Common myeloid progenitor, CD34-positive (primary cell): Measurements from ENCODE around the gene HNRNPD.
"Not testable (repeated sequence)": the region's sequence is repeated elsewhere in the genome, so short reads cannot be mapped to it uniquely, and the experiment has no call there.

ENCODE experiments used
- CTCF ChIA-PET: fragments of 350-600 bp; sonication (Branson Sonifier 250); formaldehyde crosslinking; loops from one replicate; lab custom pipeline; 2021; ENCODE audit warnings: antibody characterized with exemption; lab: Charles Lee
- POLR2A ChIA-PET: fragments of 350-600 bp; sonication (Branson Sonifier 250); formaldehyde crosslinking; loops from one replicate; lab custom pipeline; 2021; ENCODE audit warnings: antibody characterized with exemption; lab: Charles Lee
- DNase-seq, 3 donors: peaks; one replicate each; pipeline versions ENCODE4 v3.0.0 to v3.0.0-alpha.2; 2013
- H3K27ac ChIP-seq, 2 experiments: 1 replicate in 1 of 2; 2 replicates in 1 of 2; pipeline ENCODE4 v1.7.0; 2013; ENCODE audit warnings: inconsistent platforms in 2 of 2, low read length in 2 of 2, mild to moderate bottlenecking in 2 of 2, low read depth in 1 of 2, moderate library complexity in 1 of 2; ENCODE audit not compliant: severe bottlenecking in 2 of 2, insufficient read depth in 1 of 2, poor library complexity in 1 of 2
- H3K27me3 ChIP-seq, 5 experiments: replicated peaks in 2 of 5; 1 replicate in 3 of 5; 2 replicates in 2 of 5; pipeline versions ENCODE4 v1.6.1 to v1.7.0; 2013; ENCODE audit warnings: low read length in 4 of 5, mild to moderate bottlenecking in 2 of 5, moderate library complexity in 2 of 5, inconsistent platforms in 1 of 5; ENCODE audit not compliant: insufficient read depth in 5 of 5, control insufficient read depth in 4 of 5
- H3K36me3 ChIP-seq, 4 experiments: 1 replicate in 2 of 4; 2 replicates in 2 of 4; pipeline versions ENCODE4 v1.6.1 to v1.7.0; 2013; ENCODE audit warnings: low read length in 3 of 4, control low read depth in 1 of 4, mild to moderate bottlenecking in 1 of 4; ENCODE audit not compliant: control insufficient read depth in 4 of 4, insufficient read depth in 4 of 4
- H3K4me1 ChIP-seq, 4 experiments: 1 replicate in 3 of 4; 2 replicates in 1 of 4; pipeline versions ENCODE4 v1.6.1 to v1.7.1; 2013; ENCODE audit warnings: low read length in 3 of 4, mild to moderate bottlenecking in 3 of 4, control low read depth in 1 of 4, inconsistent platforms in 1 of 4, moderate library complexity in 1 of 4; ENCODE audit not compliant: control insufficient read depth in 4 of 4, insufficient read depth in 4 of 4; ENCODE audit errors: control extremely low read depth in 1 of 4
- H3K4me3 ChIP-seq, 7 experiments: 1 replicate in 4 of 7; 2 replicates in 3 of 7; pipeline versions ENCODE4 v1.5.1 to v1.7.0; 2013; ENCODE audit warnings: mild to moderate bottlenecking in 7 of 7, low read length in 6 of 7, moderate library complexity in 6 of 7, inconsistent platforms in 2 of 7, low read depth in 2 of 7, control low read depth in 1 of 7; ENCODE audit not compliant: insufficient read depth in 4 of 7, control insufficient read depth in 1 of 7; ENCODE audit errors: extremely low read depth in 1 of 7
- H3K9me3 ChIP-seq, 5 experiments: 1 replicate in 4 of 5; 2 replicates in 1 of 5; pipeline versions ENCODE4 v1.6.1 to v1.7.1; 2013; ENCODE audit warnings: low read length in 4 of 5, mild to moderate bottlenecking in 2 of 5, inconsistent platforms in 1 of 5, low read depth in 1 of 5, moderate library complexity in 1 of 5; ENCODE audit not compliant: control insufficient read depth in 4 of 5, insufficient read depth in 2 of 5; ENCODE audit errors: control extremely low read depth in 1 of 5
- WGBS: methylation state at CpG from one replicate; pipeline ENCODE4 v1.1.5; 2013; ENCODE audit not compliant: insufficient coverage; 5-methylcytosine and 5-hydroxymethylcytosine counted together

HNRNPD gene

GRCh38 chr4:82376109-82376508 is 2.3 kb upstream of the HNRNPD start:
- peaks cover 6 to 24% (median 15%) of the 10 kb centered on the region in 4 experiments for H3K4me1 ChIP-seq
- 92% methylated on average over 4 of the region's 4 CpGs for WGBS
- peaks cover 0 to 9% (median 5%) of the 10 kb centered on the region in 5 experiments for H3K9me3 ChIP-seq
- H3K4me3 ChIP-seq, result peak overlapping the region in 2 of 7 experiments; percentile 100
- DNase-seq, result no peak
- no peaks in the 10 kb centered on the region for H3K27me3 ChIP-seq
- H3K36me3 ChIP-seq, result peaks cover 0 to 16% (median 2%) of the 10 kb centered on the region in 4 experiments
- ChIA-PET POLR2A (no interaction called here), CTCF (interaction anchor here (2.2 to 2.4 kb wide), 2 partner anchors 10 to 53 kb away, joined by 6 read pairs; no protein-coding TSS in a partner anchor)
- H3K27ac ChIP-seq, result no peak overlapping the region

- no peak for DNase-seq
- peak overlapping the region; percentile 97 to 98 for H3K27ac ChIP-seq
- H3K9me3 ChIP-seq, result no peaks in the 10 kb centered on the region
- H3K27me3 ChIP-seq, result no peaks in the 10 kb centered on the region
- peaks cover 25 to 50% (median 34%) of the 10 kb centered on the region in 4 experiments for H3K4me1 ChIP-seq
- peaks cover 0 to 30% (median 8%) of the 10 kb centered on the region in 4 experiments for H3K36me3 ChIP-seq
- 0% methylated on average over 38 of the region's 50 CpGs for WGBS
- peak overlapping the region; percentile 89 to 100 (median 100) for H3K4me3 ChIP-seq
- POLR2A ChIA-PET, result interaction anchor here (1.2 to 1.9 kb wide), 3 partner anchors 13 to 57 kb away, joined by 3 to 20 read pairs (median 6); partner anchors contain the start of genes ENOPH1 and HNRNPDL
- CTCF ChIA-PET, result interaction anchor here (1.2 to 3.6 kb wide), 2 partner anchors 13 to 49 kb away, joined by 4 to 27 read pairs; no protein-coding TSS in a partner anchor
Observed at GRCh38 chr4:82373486-82373815, 340 bp downstream of the HNRNPD start.

GRCh38 chr4:82372517-82373485 is 990 bp downstream of the HNRNPD start:
- ChIA-PET CTCF (interaction anchor here (1.1 to 3.6 kb wide), 4 partner anchors 12 to 56 kb away, joined by 3 to 27 read pairs (median 14); partner anchors contain the start of gene HNRNPDL), POLR2A (interaction anchor here (1.9 kb wide), 1 partner anchor 56 kb away, joined by 20 read pairs; no protein-coding TSS in a partner anchor)
- Histone ChIP-seq H3K9me3 (no peaks in the 10 kb centered on the region), H3K27me3 (no peaks in the 10 kb centered on the region), H3K4me3 (peak overlapping the region; percentile 89 to 100 (median 100)), H3K27ac (peak overlapping the region; percentile 97 to 98), H3K36me3 (peaks cover 0 to 36% (median 14%) of the 10 kb centered on the region in 4 experiments), H3K4me1 (peaks cover 29 to 57% (median 39%) of the 10 kb centered on the region in 4 experiments)
- WGBS, result under 1% methylated on average over 25 of the region's 37 CpGs
- peak; percentile 73 to 77 (median 73) for DNase-seq

- DNase-seq, result peak; percentile 43 to 79 (median 62)
- peaks cover 2 to 48% (median 17%) of the 10 kb centered on the region in 4 experiments for H3K36me3 ChIP-seq
- ChIA-PET CTCF (interaction anchor here (0.5 to 3.6 kb wide), 6 partner anchors 11 to 1147 kb away, joined by 3 to 27 read pairs (median 4); partner anchors contain the start of gene HNRNPDL), POLR2A (interaction anchor here (1.0 kb wide), 1 partner anchor 58 kb away, joined by 3 read pairs; no protein-coding TSS in a partner anchor)
- H3K27ac ChIP-seq, result peak overlapping the region; percentile 97 to 98
- no peaks in the 10 kb centered on the region for H3K27me3 ChIP-seq
- H3K4me3 ChIP-seq, result peak overlapping the region in 6 of 7 experiments; percentile 96 to 100 (median 100)
- peaks cover 39 to 69% (median 46%) of the 10 kb centered on the region in 4 experiments for H3K4me1 ChIP-seq
- 0% methylated on average over 2 of the region's 8 CpGs for WGBS
- no peaks in the 10 kb centered on the region for H3K9me3 ChIP-seq
Observed at GRCh38 chr4:82371497-82371896, 2.3 kb downstream of the HNRNPD start.

- WGBS, result 50% methylated on average over 4 of the region's 5 CpGs
- Histone ChIP-seq H3K27ac (peak overlapping the region in 1 of 2 experiments; percentile 49), H3K4me3 (peak overlapping the region in 3 of 7 experiments; percentile 0 to 48 (median 23)), H3K27me3 (no peaks in the 10 kb centered on the region), H3K4me1 (peaks cover 35 to 78% (median 43%) of the 10 kb centered on the region in 4 experiments), H3K9me3 (no peaks in the 10 kb centered on the region), H3K36me3 (peaks cover 2 to 59% (median 21%) of the 10 kb centered on the region in 4 experiments)
- ChIA-PET CTCF (interaction anchor here (1.3 kb wide), 1 partner anchor 61 kb away, joined by 3 read pairs; no protein-coding TSS in a partner anchor), POLR2A (interaction anchor here (0.6 kb wide), 3 partner anchors 27 to 494 kb away, joined by 3 read pairs; no protein-coding TSS in a partner anchor)
- DNase-seq, result peak in 1 of 3 donors; percentile 51
Observed at GRCh38 chr4:82367438-82368097, 6.2 kb downstream of the HNRNPD start.

- DNase-seq, H3K4me3 ChIP-seq, H3K27ac ChIP-seq, H3K27me3 ChIP-seq, H3K9me3 ChIP-seq: not testable (repeated sequence)
- POLR2A ChIA-PET, result interaction anchor here (1.4 kb wide), 1 partner anchor 63 kb away, joined by 4 read pairs; no protein-coding TSS in a partner anchor
- CTCF ChIA-PET, result interaction anchor here (0.7 to 1.3 kb wide), 3 partner anchors 11 to 1275 kb away, joined by 3 to 5 read pairs (median 3); no protein-coding TSS in a partner anchor
- H3K4me1 ChIP-seq, result peaks cover 27 to 82% (median 46%) of the 10 kb centered on the region in 4 experiments
- peaks cover 2 to 49% (median 20%) of the 10 kb centered on the region in 4 experiments for H3K36me3 ChIP-seq
- 88% methylated on average over 7 of the region's 11 CpGs for WGBS
Observed at GRCh38 chr4:82366431-82366830, 7.4 kb downstream of the HNRNPD start.
